Astrocyte (in vitro differentiated cells and primary cell): ENCODE data around the gene PTPRD.

ENCODE experiments used
- CTCF ChIP-seq: IDR thresholded peaks from 2 replicates; pipeline ENCODE4 v1.5.1; 2011; ENCODE audit warnings: low read depth, mild to moderate bottlenecking, inconsistent platforms, low read length, moderate library complexity; ENCODE audit not compliant: insufficient read depth
- EZH2 ChIP-seq: IDR thresholded peaks from 2 replicates; pipeline ENCODE4 v1.6.1; 2012; ENCODE audit warnings: mild to moderate bottlenecking, low read length, inconsistent platforms; ENCODE audit not compliant: insufficient read depth

GRCh38 chr9:8572209-8572608 lies 2040.6 kb downstream of the PTPRD start:
- no peak for TF ChIP-seq CTCF
- no peak for TF ChIP-seq EZH2
